ENCODE data around the gene AOPEP.
"Not testable (repeated sequence)": the region's sequence is repeated elsewhere in the genome, so short reads cannot be mapped to it uniquely, and the experiment has no call there.

AOPEP gene

GRCh38 chr9:94965631-94966030, 239.1 kb downstream of the AOPEP start:
- H3K27me3 Mint-ChIP-seq, H3K4me1 Mint-ChIP-seq, H3K4me3 Mint-ChIP-seq, ATAC-seq, H3K9me3 Mint-ChIP-seq, H3K27ac Mint-ChIP-seq: not testable (repeated sequence)
- peaks cover 31% of the 10 kb centered on the region for H3K36me3 Mint-ChIP-seq

GRCh38 chr9:94966046-94966445, 239.5 kb downstream of the AOPEP start:
- not testable (repeated sequence) for H3K27ac Mint-ChIP-seq, H3K9me3 Mint-ChIP-seq, ATAC-seq, H3K4me3 Mint-ChIP-seq, H3K27me3 Mint-ChIP-seq, H3K4me1 Mint-ChIP-seq
- peaks cover 31% of the 10 kb centered on the region for H3K36me3 Mint-ChIP-seq

GRCh38 chr9:94967482-94967881, 241.0 kb downstream of the AOPEP start:
- H3K27ac Mint-ChIP-seq, result no peak overlapping the region
- ATAC-seq, result no peak
- H3K9me3 Mint-ChIP-seq, result no peaks in the 10 kb centered on the region
- no peak overlapping the region for H3K4me3 Mint-ChIP-seq
- H3K36me3 Mint-ChIP-seq, result peaks cover 23% of the 10 kb centered on the region
- no peaks in the 10 kb centered on the region for H3K4me1 Mint-ChIP-seq
- H3K27me3 Mint-ChIP-seq, result no peaks in the 10 kb centered on the region

GRCh38 chr9:94971378-94972131, 245.1 kb downstream of the AOPEP start:
- Mint-ChIP-seq H3K27me3 (no peaks in the 10 kb centered on the region), H3K9me3 (no peaks in the 10 kb centered on the region), H3K4me1 (no peaks in the 10 kb centered on the region), H3K4me3 (no peak overlapping the region), H3K27ac (no peak overlapping the region), H3K36me3 (peaks cover 27% of the 10 kb centered on the region)
- no peak for ATAC-seq

GRCh38 chr9:94973451-94973941, 247.0 kb downstream of the AOPEP start:
- Mint-ChIP-seq H3K27ac (no peak overlapping the region), H3K4me1 (no peaks in the 10 kb centered on the region), H3K9me3 (no peaks in the 10 kb centered on the region), H3K36me3 (peaks cover 23% of the 10 kb centered on the region), H3K4me3 (no peak overlapping the region), H3K27me3 (no peaks in the 10 kb centered on the region)
- ATAC-seq, result no peak

GRCh38 chr9:94974154-94974879, 247.8 kb downstream of the AOPEP start:
- H3K36me3 Mint-ChIP-seq, result peaks cover 23% of the 10 kb centered on the region
- no peaks in the 10 kb centered on the region for H3K4me1 Mint-ChIP-seq
- H3K9me3 Mint-ChIP-seq, result no peaks in the 10 kb centered on the region
- H3K27me3 Mint-ChIP-seq, result no peaks in the 10 kb centered on the region
- no peak overlapping the region for H3K27ac Mint-ChIP-seq
- ATAC-seq, result no peak
- no peak overlapping the region for H3K4me3 Mint-ChIP-seq

- Mint-ChIP-seq H3K36me3 (peaks cover 29% of the 10 kb centered on the region), H3K9me3 (no peaks in the 10 kb centered on the region), H3K27ac (no peak overlapping the region), H3K4me1 (no peaks in the 10 kb centered on the region), H3K4me3 (no peak overlapping the region), H3K27me3 (no peaks in the 10 kb centered on the region)
- no peak for ATAC-seq
Observed at GRCh38 chr9:94975480-94975879, 249.0 kb downstream of the AOPEP start.

GRCh38 chr9:94976077-94976476, 249.6 kb downstream of the AOPEP start:
- Mint-ChIP-seq H3K4me1 (no peaks in the 10 kb centered on the region), H3K9me3 (no peaks in the 10 kb centered on the region), H3K27ac (no peak overlapping the region), H3K4me3 (no peak overlapping the region), H3K27me3 (no peaks in the 10 kb centered on the region), H3K36me3 (peaks cover 29% of the 10 kb centered on the region)
- ATAC-seq, result no peak

GRCh38 chr9:94977416-94977815, 250.9 kb downstream of the AOPEP start:
- no peaks in the 10 kb centered on the region for H3K4me1 Mint-ChIP-seq
- H3K36me3 Mint-ChIP-seq, result peaks cover 33% of the 10 kb centered on the region
- H3K4me3 Mint-ChIP-seq, result no peak overlapping the region
- H3K27ac Mint-ChIP-seq, result no peak overlapping the region
- ATAC-seq, result no peak
- no peaks in the 10 kb centered on the region for H3K27me3 Mint-ChIP-seq
- H3K9me3 Mint-ChIP-seq, result no peaks in the 10 kb centered on the region

GRCh38 chr9:94979904-94980507, 253.5 kb downstream of the AOPEP start:
- Mint-ChIP-seq H3K4me3 (no peak overlapping the region), H3K27ac (no peak overlapping the region), H3K27me3 (no peaks in the 10 kb centered on the region), H3K4me1 (no peaks in the 10 kb centered on the region), H3K9me3 (no peaks in the 10 kb centered on the region), H3K36me3 (peaks cover 43% of the 10 kb centered on the region)
- ATAC-seq, result no peak

- H3K4me3 Mint-ChIP-seq, result no peak overlapping the region
- H3K4me1 Mint-ChIP-seq, result no peaks in the 10 kb centered on the region
- peaks cover 35% of the 10 kb centered on the region for H3K36me3 Mint-ChIP-seq
- H3K27ac Mint-ChIP-seq, result no peak overlapping the region
- H3K9me3 Mint-ChIP-seq, result no peaks in the 10 kb centered on the region
- ATAC-seq, result no peak
- H3K27me3 Mint-ChIP-seq, result no peaks in the 10 kb centered on the region
Observed at GRCh38 chr9:94980947-94981722, 254.6 kb downstream of the AOPEP start.

GRCh38 chr9:94981723-94982090, 255.2 kb downstream of the AOPEP start:
- ATAC-seq, result no peak
- H3K9me3 Mint-ChIP-seq, result no peaks in the 10 kb centered on the region
- no peak overlapping the region for H3K4me3 Mint-ChIP-seq
- no peaks in the 10 kb centered on the region for H3K27me3 Mint-ChIP-seq
- no peak overlapping the region for H3K27ac Mint-ChIP-seq
- H3K4me1 Mint-ChIP-seq, result no peaks in the 10 kb centered on the region
- H3K36me3 Mint-ChIP-seq, result peaks cover 31% of the 10 kb centered on the region

- Mint-ChIP-seq H3K4me3 (no peak overlapping the region), H3K27me3 (no peaks in the 10 kb centered on the region), H3K9me3 (no peaks in the 10 kb centered on the region), H3K36me3 (peaks cover 30% of the 10 kb centered on the region), H3K4me1 (no peaks in the 10 kb centered on the region), H3K27ac (no peak overlapping the region)
- ATAC-seq, result no peak
Observed at GRCh38 chr9:94982211-94982610, 255.7 kb downstream of the AOPEP start.

GRCh38 chr9:94983552-94983951, 257.1 kb downstream of the AOPEP start:
- Mint-ChIP-seq H3K4me3 (no peak overlapping the region), H3K9me3 (no peaks in the 10 kb centered on the region), H3K4me1 (no peaks in the 10 kb centered on the region), H3K27ac (no peak overlapping the region), H3K36me3 (peaks cover 32% of the 10 kb centered on the region), H3K27me3 (no peaks in the 10 kb centered on the region)
- no peak for ATAC-seq

GRCh38 chr9:94984891-94985476, 258.5 kb downstream of the AOPEP start:
- Mint-ChIP-seq H3K9me3 (no peaks in the 10 kb centered on the region), H3K4me1 (no peaks in the 10 kb centered on the region), H3K27ac (no peak overlapping the region), H3K27me3 (no peaks in the 10 kb centered on the region), H3K36me3 (peaks cover 35% of the 10 kb centered on the region), H3K4me3 (no peak overlapping the region)
- ATAC-seq, result no peak
